Measurements from ENCODE around the gene PARVG. TPM values are rescaled to one million over a fixed set of nuclear protein-coding genes. Genes with fewer than 3 reads are reported as not detected.

Gene PARVG
- total and polyA plus RNA-seq, 2 donors (not counting 3 experiments of a cell fraction or from before 2014, with no cell fraction given), result 0.82 TPM; not detected in 1

DNA sequence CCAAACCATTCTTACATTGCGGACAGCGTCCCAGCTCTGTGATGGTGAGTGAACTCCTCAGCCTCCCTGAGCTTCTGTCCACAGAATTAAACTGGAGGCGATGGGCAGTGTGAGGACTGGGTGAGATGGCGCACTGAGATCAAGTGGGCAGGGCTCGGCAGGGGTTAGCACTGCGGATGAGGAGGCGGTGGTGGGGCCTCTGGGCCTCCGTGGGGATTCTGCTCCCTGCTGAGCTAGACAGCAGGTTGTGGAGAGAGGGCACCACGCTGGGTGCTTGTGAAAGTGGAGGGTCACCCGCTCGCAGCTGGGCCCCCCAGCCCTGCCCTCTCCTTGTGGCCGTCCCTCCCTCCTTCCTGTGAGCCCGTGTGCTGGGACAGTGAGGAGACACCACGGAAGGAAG is 25.6 kb upstream of the PARVG start:
- dilution Hi-C loops (cut with MboI; ENCODE audit: extremely low pct_ligation_motif_present, low sequenced_read_pairs), result no loop called here

More for the DNA sequence above, 25.6 kb upstream of the PARVG start:
- Histone ChIP-seq H3K9ac (replicated peaks; ENCODE audit: extremely low read depth, insufficient read depth, low read length) (no peak overlapping the region), H4K20me1 (replicated peaks; ENCODE audit: control insufficient read depth, extremely low read depth, insufficient read depth, low read length) (no peaks in the 10 kb centered on the region), H3K36me3 (ENCODE audit: control insufficient read depth in 2 of 2, extremely low read depth in 1 of 2, insufficient read depth in 2 of 2, low read length in 2 of 2) (peaks cover 4 to 21% of the 10 kb centered on the region in 2 experiments), H3K4me1 (ENCODE audit: control insufficient read depth, extremely low read depth, insufficient read depth, low read length) (no peaks in the 10 kb centered on the region), H3K27ac (ENCODE audit: insufficient read depth, low read depth, low read length) (no peak overlapping the region), H3K4me3 (replicated peaks in 1 of 3; ENCODE audit: insufficient read depth in 1 of 3, low read depth in 1 of 3, low read length in 3 of 3) (no peak overlapping the region), H2AFZ (ENCODE audit: low read depth, low read length) (no peak overlapping the region), H3K79me2 (ENCODE audit: control insufficient read depth, insufficient read depth, low read length) (no peaks in the 10 kb centered on the region), H3K27me3 (ENCODE audit: control insufficient read depth in 2 of 2, insufficient read depth in 2 of 2, low read length in 2 of 2) (no peaks in the 10 kb centered on the region), H3K9me3 (replicated peaks; ENCODE audit: control insufficient read depth, insufficient read depth, low read length) (no peaks in the 10 kb centered on the region), H3K9me1 (replicated peaks; ENCODE audit: control insufficient read depth, extremely low read depth, insufficient read depth, low read length) (no peaks in the 10 kb centered on the region), H3K4me2 (ENCODE audit: insufficient read depth, low read length) (no peak overlapping the region)
- intact Hi-C loops (cut with micrococcal nuclease), result no loop called here
- DNase-seq (ENCODE audit: low read depth, low spot score) (no peak), FAIRE-seq (no peak)
- BruUV-seq (replicated peaks), result no TSS peak
- TF ChIP-seq GATA2 (IDR thresholded peaks at IDR 0.05; ENCODE audit: insufficient read depth, insufficient read length, low read depth, low read length) (no peak), POLR2AphosphoS5 (IDR thresholded peaks at IDR 0.05; ENCODE audit: insufficient read depth, low read depth, low read length) (no peak), POLR2A (IDR thresholded peaks at IDR 0.05; ENCODE audit: low read depth, low read length) (no peak), MYC (IDR thresholded peaks at IDR 0.05; ENCODE audit: low read depth, low read length) (no peak), FOS (IDR thresholded peaks at IDR 0.05; ENCODE audit: borderline replicate concordance, insufficient read depth, low read length) (no peak), JUN (IDR thresholded peaks at IDR 0.05; ENCODE audit: borderline replicate concordance, insufficient read depth, insufficient read length, low read depth) (no peak), EZH2 (IDR thresholded peaks at IDR 0.05; ENCODE audit: borderline replicate concordance, low read depth, low read length, severe bottlenecking) (no peak), CTCF (IDR thresholded peaks at IDR 0.05; ENCODE audit: extremely low read depth in 1 of 2, insufficient read depth in 1 of 2, low read depth in 1 of 2, low read length in 2 of 2) (no peak)
- TF ChIP-seq, protein P1, sequence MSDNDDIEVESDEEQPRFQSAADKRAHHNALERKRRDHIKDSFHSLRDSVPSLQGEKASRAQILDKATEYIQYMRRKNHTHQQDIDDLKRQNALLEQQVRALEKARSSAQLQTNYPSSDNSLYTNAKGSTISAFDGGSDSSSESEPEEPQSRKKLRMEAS (IDR thresholded peaks at IDR 0.05; ENCODE audit: insufficient read depth, insufficient read length), result no peak
- ChIA-PET POLR2A (no interaction called here), CTCF (interaction anchor here (1.5 kb wide), 1 partner anchor 162 kb away, joined by 3 read pairs; no protein-coding TSS in a partner anchor)

All from endothelial cell of umbilical vein (primary cell).